RPMI7951 (cell line): ENCODE results near the gene PPP1R12B. TPM values are rescaled to one million over a fixed set of nuclear protein-coding genes. Genes with fewer than 3 reads are reported as not detected.
"Not testable (repeated sequence)": the region's sequence is repeated elsewhere in the genome, so short reads cannot be mapped to it uniquely, and the experiment has no call there.

Experiments
- DNase-seq: peaks from one replicate; pipeline ENCODE4 v3.0.0-alpha.2; 2012; ENCODE audit warnings: low read depth
- total RNA-seq: library from RNA; depleted of rRNA; stranded (reverse); fragments of >200 nt; shearing (Covaris generic); gene quantifications from 2 replicates; pipeline ENCODE4 v1.2.3, GENCODE V29; 2014; rRNA removed

The PPP1R12B gene
- total RNA-seq, 1 experiment from 2014 or later: 11.2 TPM

DNA sequence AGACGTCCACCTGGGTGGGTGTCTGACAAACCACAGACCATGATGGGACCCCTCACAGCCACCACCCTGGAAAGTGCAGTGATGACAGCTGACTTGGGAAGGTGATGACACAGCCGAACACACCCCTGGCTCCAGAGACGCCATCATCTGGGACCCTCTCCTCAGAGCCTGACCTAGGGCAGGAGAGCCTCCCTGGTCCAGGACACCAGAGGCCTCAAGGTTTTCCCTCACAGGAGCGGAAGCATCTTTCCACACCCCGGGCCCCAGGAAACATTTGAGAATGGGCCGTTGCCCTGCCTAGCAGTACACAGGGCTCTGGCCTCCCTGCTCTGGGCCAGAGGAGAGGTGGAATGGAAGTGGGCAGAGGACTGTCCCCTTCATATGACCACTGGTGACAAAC is 282.0 kb downstream of the PPP1R12B start:
- DNase-seq: no peak

- no peak for DNase-seq
Measured at GRCh38 chr1:202631076-202631923, 282.8 kb downstream of the PPP1R12B start.

DNA sequence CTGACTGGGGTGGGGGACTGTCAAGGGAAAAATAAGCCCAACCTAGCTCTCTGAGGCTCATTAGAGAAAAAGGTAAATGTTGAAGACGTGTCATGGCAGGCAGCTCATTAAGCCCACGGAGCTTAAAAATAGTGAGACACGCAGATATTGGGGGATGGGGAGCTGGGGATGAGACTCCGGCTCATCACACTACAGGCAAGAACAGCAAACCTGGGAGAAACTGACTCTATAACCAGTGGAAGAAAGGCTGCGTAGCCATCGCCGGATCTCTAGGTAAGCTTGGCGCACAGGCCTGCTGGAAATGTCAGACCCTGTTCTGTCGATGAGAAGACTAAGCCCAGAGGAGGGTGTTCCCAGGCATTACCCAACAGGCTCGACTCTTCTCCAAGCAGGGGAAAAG is 283.7 kb downstream of the PPP1R12B start:
- no peak for DNase-seq

DNA sequence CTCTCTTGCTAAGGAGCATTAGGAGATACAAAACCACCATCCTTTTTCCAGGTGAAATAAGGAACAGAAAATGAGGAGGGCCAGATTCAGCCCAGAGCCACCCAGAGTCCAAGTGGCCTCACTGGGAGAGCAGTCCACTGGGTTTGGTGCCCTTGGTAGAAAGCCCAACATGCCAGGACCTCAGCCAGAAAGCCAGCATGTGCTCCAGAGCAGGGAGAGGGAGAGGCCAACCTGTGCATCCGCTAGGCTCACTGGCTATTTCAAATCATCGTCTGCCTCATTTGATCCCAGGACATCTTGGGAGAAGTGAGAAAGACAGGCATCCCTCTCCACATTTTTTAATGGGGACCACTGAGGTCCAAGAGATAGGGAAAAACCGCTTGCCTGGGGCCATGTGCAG is 287.7 kb downstream of the PPP1R12B start:
- DNase-seq: not testable (repeated sequence)

- not testable (repeated sequence) for DNase-seq
Measured at GRCh38 chr1:202637321-202638018, 289.0 kb downstream of the PPP1R12B start.

DNA sequence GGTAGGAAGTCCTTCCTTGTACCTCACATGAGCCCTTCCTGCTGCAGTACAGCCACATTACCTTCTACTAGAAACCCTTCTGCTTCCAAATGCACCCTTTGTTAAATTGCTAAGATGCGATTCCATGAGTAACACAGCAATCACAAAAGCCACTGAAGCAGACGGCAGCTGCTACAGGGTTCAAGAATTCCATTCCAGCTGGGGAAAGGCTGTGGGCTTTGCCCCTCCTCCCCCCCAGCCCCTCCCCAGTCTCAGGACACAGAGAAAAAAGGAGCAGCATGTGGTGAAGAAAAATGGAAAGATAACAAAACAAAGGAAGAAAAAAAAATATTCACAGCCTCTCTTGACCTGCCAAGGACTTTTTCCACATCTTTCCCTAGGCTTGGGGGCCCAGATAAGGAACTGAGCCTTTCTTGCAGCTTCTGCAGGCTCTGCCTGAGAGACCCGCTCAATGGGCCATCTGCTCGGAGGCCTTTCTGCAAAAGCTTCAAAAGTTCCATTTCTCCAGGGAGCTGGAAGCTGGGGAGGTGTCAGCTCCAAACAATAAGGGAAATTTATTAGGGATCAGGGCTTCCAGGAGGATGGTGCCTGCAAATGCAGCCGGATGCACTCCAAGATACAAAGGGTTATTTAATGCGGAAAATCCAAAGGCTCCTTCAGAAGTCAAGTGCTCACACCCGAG is 289.7 kb downstream of the PPP1R12B start:
- DNase-seq: no peak

DNA sequence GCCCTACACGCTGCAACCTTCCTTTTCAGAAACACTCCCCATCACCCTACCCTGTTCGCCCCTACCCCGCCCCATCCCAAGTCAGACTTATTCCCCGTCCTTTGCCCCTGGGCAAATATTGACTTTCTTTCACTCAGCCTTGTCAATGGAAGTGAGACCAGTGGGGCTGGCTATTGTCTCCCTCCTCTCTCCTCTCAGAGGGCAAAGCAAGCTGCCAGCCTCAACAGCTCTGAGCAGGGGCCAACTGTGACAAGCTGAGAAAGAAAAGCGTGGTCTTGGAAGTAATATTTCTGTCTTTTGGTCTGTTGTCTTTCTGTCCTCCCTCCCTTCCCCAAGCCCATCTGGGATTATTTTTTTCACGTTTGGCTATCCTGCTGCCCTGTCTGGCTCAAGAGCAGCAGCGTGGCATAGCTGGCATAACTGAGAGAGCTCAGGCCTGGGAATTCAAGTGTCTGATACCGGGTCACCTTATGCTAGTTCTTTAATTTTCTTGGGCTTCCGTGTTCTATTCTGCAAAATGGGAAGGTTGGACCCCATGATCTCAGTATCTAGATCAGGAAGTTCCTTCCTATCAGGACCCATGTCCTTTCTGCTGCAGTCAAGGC is 290.3 kb downstream of the PPP1R12B start:
- not testable (repeated sequence) for DNase-seq

- peak; percentile 82 for DNase-seq
Measured at GRCh38 chr1:202639500-202639899, 291.0 kb downstream of the PPP1R12B start.

DNA sequence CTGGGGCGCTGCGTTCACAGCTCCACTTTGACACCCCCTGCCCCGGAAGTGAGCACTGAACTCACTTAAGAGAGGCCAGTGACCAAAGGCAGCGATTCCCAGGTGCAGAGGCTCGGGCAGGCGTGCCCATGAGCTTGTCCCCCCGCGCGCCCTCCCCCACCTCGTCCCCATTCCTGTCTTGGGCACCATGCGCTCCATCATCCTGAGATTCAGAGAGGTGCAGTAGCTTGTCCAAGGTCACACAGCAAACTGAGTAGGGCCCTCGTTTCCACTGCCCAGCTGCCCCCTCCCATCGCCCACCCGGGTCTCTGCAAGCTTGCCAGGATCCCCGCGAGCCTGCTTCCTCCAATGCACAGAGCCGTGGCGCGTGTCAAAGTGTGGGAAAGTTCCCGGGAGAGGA is 293.7 kb downstream of the PPP1R12B start:
- no peak for DNase-seq

Other genes with a start within 250 kb of the PPP1R12B start
- gene GPR37L1, start 225.8 kb upstream of the PPP1R12B start, total RNA-seq: not detected in 2 replicates
- gene ARL8A, start 204.0 kb upstream of the PPP1R12B start, total RNA-seq: 15.7 and 18.9 TPM in 2 replicates
- not detected in 2 replicates for gene PTPN7, start 188.1 kb upstream of the PPP1R12B start, total RNA-seq
- 30.3 and 33.4 TPM in 2 replicates for gene LGR6, start 154.9 kb upstream of the PPP1R12B start, total RNA-seq
- gene UBE2T, start 6.8 kb upstream of the PPP1R12B start, total RNA-seq: 266 and 294 TPM in 2 replicates